Measurements from ENCODE around the gene BACE1. TPM values are rescaled to one million over a fixed set of nuclear protein-coding genes. Genes with fewer than 3 reads are reported as not detected.

The BACE1 gene
- total and polyA plus RNA-seq, 2 of the 13 experiments (the other 11 are each of a cell fraction or from before 2014, with no cell fraction given), result 7.5 to 17.9 TPM

DNA sequence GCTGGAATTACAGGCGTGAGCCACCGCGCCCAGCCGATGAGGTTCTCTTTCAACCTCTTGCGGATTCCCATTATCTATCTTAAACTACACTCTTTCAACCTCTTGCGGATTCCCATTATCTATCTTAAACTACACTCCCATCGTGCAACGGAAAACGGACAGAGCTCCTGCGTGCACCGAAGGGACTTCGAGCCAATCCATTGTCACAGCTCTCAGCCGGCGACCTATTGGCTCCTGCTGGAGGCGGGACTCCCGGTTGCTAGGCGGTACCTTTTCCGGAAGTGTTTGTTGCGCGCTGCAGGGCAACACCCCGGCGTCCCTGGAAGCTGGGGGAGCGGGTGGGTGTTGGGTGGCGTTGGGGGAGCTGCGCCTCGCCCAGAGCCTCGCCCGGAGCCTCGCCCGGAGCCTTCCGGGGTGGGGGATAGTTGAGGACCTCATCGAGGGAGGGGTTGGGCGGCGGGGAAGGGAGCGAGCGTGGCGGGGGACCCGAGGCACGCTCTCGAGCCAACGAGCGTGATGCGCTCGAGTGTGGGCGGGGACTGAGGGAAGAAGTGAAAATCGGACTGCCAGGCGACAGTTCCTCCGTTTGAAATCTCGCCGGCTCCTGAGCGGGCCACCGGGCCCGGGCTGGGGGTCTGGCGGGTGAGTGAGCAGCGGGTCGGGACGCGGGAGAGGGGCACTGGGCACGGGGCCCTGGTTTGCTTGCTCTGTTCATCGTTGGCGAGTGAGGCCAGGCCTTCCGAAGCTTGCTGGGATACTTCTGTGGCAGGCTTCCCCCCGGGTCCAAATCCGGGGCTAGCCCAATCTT, 11.7 kb upstream of the BACE1 start, which contains the start of gene CEP164 (continued):
- TF ChIP-seq ZNF784 (CRISPR knock-in tag; IDR thresholded peaks at IDR 0.05; ENCODE audit: borderline replicate concordance) (peak; percentile 71; the same call in 1 of the 2 replicates), ZNF547 (CRISPR knock-in tag; IDR thresholded peaks at IDR 0.05) (0 out of 2 replicates have a peak, but pooled peaks have one; percentile 48), ZFX (CRISPR knock-in tag; IDR thresholded peaks at IDR 0.05; ENCODE audit: low read depth) (peak; percentile 44), ARHGAP35 (CRISPR knock-in tag; IDR thresholded peaks at IDR 0.05; ENCODE audit: borderline replicate concordance) (peak; percentile 37; the same call in 1 of the 2 replicates), SP1 (IDR thresholded peaks at IDR 0.05) (no peak), SP1 (CRISPR knock-in tag; IDR thresholded peaks at IDR 0.05) (peak; percentile 50; the same call in 1 of the 2 replicates), ZNF891 (CRISPR knock-in tag; IDR thresholded peaks at IDR 0.05) (peak; percentile 61; the same call in 1 of the 2 replicates), ZNF792 (CRISPR knock-in tag; IDR thresholded peaks at IDR 0.05) (peak; percentile 65; the same call in 1 of the 2 replicates), ZNF773 (CRISPR knock-in tag; IDR thresholded peaks at IDR 0.05; ENCODE audit: borderline replicate concordance) (no peak), ZNF607 (CRISPR knock-in tag; IDR thresholded peaks at IDR 0.05; ENCODE audit: borderline replicate concordance) (0 out of 2 replicates have a peak, but pooled peaks have one; percentile 39), KLF12 (CRISPR knock-in tag; IDR thresholded peaks at IDR 0.05; ENCODE audit: borderline replicate concordance) (peak; percentile 83; the same call in 1 of the 2 replicates), ZNF274 (CRISPR knock-in tag; IDR thresholded peaks at IDR 0.05) (peak; percentile 71; the same call in 1 of the 2 replicates), GABPB1 (CRISPR knock-in tag; IDR thresholded peaks at IDR 0.05) (peak; percentile 96), ZBTB3 (CRISPR knock-in tag; IDR thresholded peaks at IDR 0.05; ENCODE audit: borderline replicate concordance, low read depth) (no peak), HNF1B (CRISPR knock-in tag; IDR thresholded peaks at IDR 0.05) (peak; percentile 60; the same call in 1 of the 2 replicates)
- TF ChIP-seq, protein P1, sequence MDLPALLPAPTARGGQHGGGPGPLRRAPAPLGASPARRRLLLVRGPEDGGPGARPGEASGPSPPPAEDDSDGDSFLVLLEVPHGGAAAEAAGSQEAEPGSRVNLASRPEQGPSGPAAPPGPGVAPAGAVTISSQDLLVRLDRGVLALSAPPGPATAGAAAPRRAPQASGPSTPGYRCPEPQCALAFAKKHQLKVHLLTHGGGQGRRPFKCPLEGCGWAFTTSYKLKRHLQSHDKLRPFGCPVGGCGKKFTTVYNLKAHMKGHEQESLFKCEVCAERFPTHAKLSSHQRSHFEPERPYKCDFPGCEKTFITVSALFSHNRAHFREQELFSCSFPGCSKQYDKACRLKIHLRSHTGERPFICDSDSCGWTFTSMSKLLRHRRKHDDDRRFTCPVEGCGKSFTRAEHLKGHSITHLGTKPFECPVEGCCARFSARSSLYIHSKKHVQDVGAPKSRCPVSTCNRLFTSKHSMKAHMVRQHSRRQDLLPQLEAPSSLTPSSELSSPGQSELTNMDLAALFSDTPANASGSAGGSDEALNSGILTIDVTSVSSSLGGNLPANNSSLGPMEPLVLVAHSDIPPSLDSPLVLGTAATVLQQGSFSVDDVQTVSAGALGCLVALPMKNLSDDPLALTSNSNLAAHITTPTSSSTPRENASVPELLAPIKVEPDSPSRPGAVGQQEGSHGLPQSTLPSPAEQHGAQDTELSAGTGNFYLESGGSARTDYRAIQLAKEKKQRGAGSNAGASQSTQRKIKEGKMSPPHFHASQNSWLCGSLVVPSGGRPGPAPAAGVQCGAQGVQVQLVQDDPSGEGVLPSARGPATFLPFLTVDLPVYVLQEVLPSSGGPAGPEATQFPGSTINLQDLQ (CRISPR knock-in tag; IDR thresholded peaks at IDR 0.05), result no peak
- TF ChIP-seq, protein P2, sequence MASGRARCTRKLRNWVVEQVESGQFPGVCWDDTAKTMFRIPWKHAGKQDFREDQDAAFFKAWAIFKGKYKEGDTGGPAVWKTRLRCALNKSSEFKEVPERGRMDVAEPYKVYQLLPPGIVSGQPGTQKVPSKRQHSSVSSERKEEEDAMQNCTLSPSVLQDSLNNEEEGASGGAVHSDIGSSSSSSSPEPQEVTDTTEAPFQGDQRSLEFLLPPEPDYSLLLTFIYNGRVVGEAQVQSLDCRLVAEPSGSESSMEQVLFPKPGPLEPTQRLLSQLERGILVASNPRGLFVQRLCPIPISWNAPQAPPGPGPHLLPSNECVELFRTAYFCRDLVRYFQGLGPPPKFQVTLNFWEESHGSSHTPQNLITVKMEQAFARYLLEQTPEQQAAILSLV (CRISPR knock-in tag; IDR thresholded peaks at IDR 0.05; ENCODE audit: borderline replicate concordance), result peak; percentile 61; the same call in 1 of the 2 replicates
- TF ChIP-seq, protein P3, sequence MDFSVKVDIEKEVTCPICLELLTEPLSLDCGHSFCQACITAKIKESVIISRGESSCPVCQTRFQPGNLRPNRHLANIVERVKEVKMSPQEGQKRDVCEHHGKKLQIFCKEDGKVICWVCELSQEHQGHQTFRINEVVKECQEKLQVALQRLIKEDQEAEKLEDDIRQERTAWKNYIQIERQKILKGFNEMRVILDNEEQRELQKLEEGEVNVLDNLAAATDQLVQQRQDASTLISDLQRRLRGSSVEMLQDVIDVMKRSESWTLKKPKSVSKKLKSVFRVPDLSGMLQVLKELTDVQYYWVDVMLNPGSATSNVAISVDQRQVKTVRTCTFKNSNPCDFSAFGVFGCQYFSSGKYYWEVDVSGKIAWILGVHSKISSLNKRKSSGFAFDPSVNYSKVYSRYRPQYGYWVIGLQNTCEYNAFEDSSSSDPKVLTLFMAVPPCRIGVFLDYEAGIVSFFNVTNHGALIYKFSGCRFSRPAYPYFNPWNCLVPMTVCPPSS (IDR thresholded peaks at IDR 0.05), result no peak
